ENCODE data around the gene FFAR1.

FFAR1 gene

GRCh38 chr19:35396240-35396885, 48.7 kb downstream of the FFAR1 start:
- no peak for DNase-seq

GRCh38 chr19:35397064-35397463, 49.4 kb downstream of the FFAR1 start:
- DNase-seq: no peak
